B cell (primary cell): ENCODE measurements around the gene IRF7. TPM values are rescaled to one million over a fixed set of nuclear protein-coding genes. Genes with fewer than 3 reads are reported as not detected.

Experiments used
- ATAC-seq: fragments of 200-7000 bp; cut with Tn5 transposase; one replicate; pipeline ENCODE4 v1.10.0; 2021; ENCODE audit warnings: low read depth, mild to moderate bottlenecking, moderate number of reproducible peaks, moderate library complexity
- CTCF ChIA-PET: fragments of 350-600 bp; sonication (Branson Sonifier 250); formaldehyde crosslinking; loops from one replicate; lab custom pipeline; 2021; ENCODE audit warnings: antibody characterized with exemption, inconsistent platforms; lab: Charles Lee
- POLR2A ChIA-PET: fragments of 350-600 bp; sonication (Branson Sonifier 250); formaldehyde crosslinking; loops from one replicate; lab custom pipeline; 2021; ENCODE audit warnings: antibody characterized with exemption; lab: Charles Lee
- DNase-seq: peaks from one replicate; pipeline ENCODE4 v3.0.0; 2013
- H2AFZ ChIP-seq: 2 replicates; pipeline ENCODE4 v1.6.1; 2012; ENCODE audit warnings: mild to moderate bottlenecking, low read depth, low read length; ENCODE audit not compliant: insufficient read depth, poor library complexity, severe bottlenecking
- H3K27ac ChIP-seq, 2 donors: 1 replicate in 1 of 2; 2 replicates in 1 of 2; pipeline ENCODE4 v1.5.1; 2012 to 2013; ENCODE audit warnings: low read length in 2 of 2, mild to moderate bottlenecking in 2 of 2, moderate library complexity in 1 of 2
- H3K27me3 ChIP-seq, 4 experiments: fragments of 200-600 bp in 1 of 4; sonication (generic) in 1 of 4; replicated peaks in 1 of 4; 1 replicate in 2 of 4; 2 replicates in 2 of 4; pipeline versions ENCODE4 v1.6.1 to v1.7.0; 2013 to 2016; ENCODE audit warnings: low read length in 3 of 4, mild to moderate bottlenecking in 2 of 4, mixed read lengths in 1 of 4, moderate library complexity in 1 of 4; ENCODE audit not compliant: insufficient read depth in 4 of 4, control insufficient read depth in 3 of 4; ENCODE audit errors: control extremely low read depth in 1 of 4
- H3K36me3 ChIP-seq, 2 experiments: replicated peaks in 1 of 2; 1 replicate in 1 of 2; 2 replicates in 1 of 2; pipeline versions ENCODE4 v1.6.1 to v1.7.1; 2013; ENCODE audit warnings: low read length in 1 of 2; ENCODE audit not compliant: insufficient read depth in 2 of 2, control insufficient read depth in 1 of 2; ENCODE audit errors: control extremely low read depth in 1 of 2, extremely low read depth in 1 of 2
- H3K4me1 ChIP-seq, 2 donors: fragments of 200-600 bp in 1 of 2; sonication (generic) in 1 of 2; 1 replicate in 1 of 2; 2 replicates in 1 of 2; pipeline versions ENCODE4 v1.5.1 to v1.6.1; 2013 to 2017; ENCODE audit warnings: low read length in 2 of 2; ENCODE audit not compliant: control insufficient read depth in 2 of 2, insufficient read depth in 2 of 2
- H3K4me2 ChIP-seq: replicated peaks from 2 replicates; pipeline ENCODE3; 2012; ENCODE audit warnings: mild to moderate bottlenecking, low read depth, low read length; ENCODE audit not compliant: poor library complexity, severe bottlenecking
- H3K4me3 ChIP-seq, 5 experiments: fragments of 200-600 bp in 1 of 5; sonication (generic) in 1 of 5; 1 replicate in 3 of 5; 2 replicates in 2 of 5; pipeline versions ENCODE4 v1.5.1 to v1.7.0; 2011 to 2016; ENCODE audit warnings: low read length in 4 of 5, mild to moderate bottlenecking in 4 of 5, low read depth in 2 of 5, control low read depth in 1 of 5, moderate library complexity in 1 of 5; ENCODE audit not compliant: insufficient read depth in 1 of 5; ENCODE audit errors: control extremely low read depth in 1 of 5, extremely low read depth in 1 of 5
- H3K79me2 ChIP-seq: fragments of 200-600 bp; sonication (generic); one replicate; pipeline ENCODE4 v1.6.0; 2016; ENCODE audit warnings: low read length; ENCODE audit not compliant: control insufficient read depth, insufficient read depth
- H3K9ac ChIP-seq: fragments of 200-600 bp; sonication (generic); 2 replicates; pipeline ENCODE4 v1.6.1; 2017; ENCODE audit warnings: mild to moderate bottlenecking, low read length, moderate library complexity
- H3K9me3 ChIP-seq, 3 donors: one replicate each; pipeline versions ENCODE4 v1.6.1 to v1.7.1; 2013; ENCODE audit warnings: low read length in 2 of 3; ENCODE audit not compliant: control insufficient read depth in 2 of 3, insufficient read depth in 1 of 3; ENCODE audit errors: control extremely low read depth in 1 of 3
- H4K20me1 ChIP-seq: 2 replicates; pipeline ENCODE4 v1.6.0; 2012; ENCODE audit warnings: mild to moderate bottlenecking, low read length; ENCODE audit not compliant: insufficient read depth, control insufficient read depth, poor library complexity, severe bottlenecking
- H3K27ac Mint-ChIP-seq: one replicate; pipeline ENCODE4 v1.8.0; 2021; ENCODE audit warnings: mixed read lengths
- H3K27me3 Mint-ChIP-seq: one replicate; pipeline ENCODE4 v1.8.0; 2021; ENCODE audit warnings: mixed read lengths
- H3K4me1 Mint-ChIP-seq: one replicate; pipeline ENCODE4 v1.8.0; 2021; ENCODE audit warnings: mixed read lengths
- H3K4me3 Mint-ChIP-seq: one replicate; pipeline ENCODE4 v1.8.0; 2021; ENCODE audit warnings: mixed read lengths
- H3K9me3 Mint-ChIP-seq: one replicate; pipeline ENCODE4 v1.8.0; 2022; ENCODE audit warnings: mixed read lengths; ENCODE audit not compliant: insufficient read depth
- EZH2 ChIP-seq: IDR thresholded peaks from 2 replicates; pipeline ENCODE4 v1.6.1; 2012; ENCODE audit warnings: borderline replicate concordance, low read depth, mild to moderate bottlenecking, moderate library complexity, low read length; ENCODE audit not compliant: insufficient read depth, poor library complexity, severe bottlenecking
- WGBS: methylation state at CpG from one replicate; pipeline ENCODE4 v1.1.5; 2013; ENCODE audit warnings: missing lambda C conversion rate; ENCODE audit not compliant: insufficient coverage; 5-methylcytosine and 5-hydroxymethylcytosine counted together
- intact Hi-C: fragments of 100-400 bp; cut with micrococcal nuclease; formaldehyde crosslinking; loops from one replicate; pipeline ENCODE4 v1.10.0; 2022
- polyA plus RNA-seq: library from polyadenylated mRNA; depleted of rRNA; stranded (reverse); fragments of >200 nt; gene quantifications from 2 replicates; pipeline ENCODE4 v1.2.3, GENCODE V29; 2012
- total RNA-seq, 2 donors: library from RNA; stranded (reverse); fragments of 120-200 nt in 1 of 2; gene quantifications; 1 replicate in 1 of 2; 2 replicates in 1 of 2; pipeline versions ENCODE4 v1.2.3 to v1.2.4, GENCODE V29; 2013 to 2022
- TF ChIP-seq, protein P1 (sequence below): fragments of 200-600 bp; IDR thresholded peaks from one replicate; pipeline ENCODE4 v1.8.0; 2022; ENCODE audit warnings: antibody characterized with exemption, mild to moderate bottlenecking

The IRF7 gene
- total and polyA plus RNA-seq, 2 donors (not counting 1 experiment from before 2014, with no cell fraction given): 136 to 184 TPM

DNA sequence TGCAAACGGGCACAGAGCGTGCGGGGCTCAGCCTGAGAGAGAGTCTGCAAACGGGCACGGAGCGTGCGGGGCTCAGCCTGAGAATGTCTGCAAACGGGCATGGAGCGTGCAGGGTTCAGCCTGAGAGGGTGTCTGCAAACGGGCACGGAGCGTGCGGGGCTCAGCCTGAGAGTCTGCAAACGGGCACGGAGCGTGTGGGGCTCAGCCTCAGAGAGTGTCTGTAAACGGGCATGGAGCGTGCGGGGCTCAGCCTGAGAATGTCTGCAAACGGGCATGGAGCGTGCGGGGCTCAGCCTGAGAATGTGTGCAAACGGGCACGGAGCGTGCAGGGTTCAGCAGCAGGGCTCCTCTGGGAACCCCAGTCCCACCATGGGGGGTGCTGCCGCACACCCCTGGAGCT is 26.0 kb downstream of the IRF7 start:
- Histone ChIP-seq H3K27me3 (no peaks in the 10 kb centered on the region), H3K4me1 (peaks cover 0 to 3% of the 10 kb centered on the region in 2 donors), H3K79me2 (peaks cover 52% of the 10 kb centered on the region), H3K9me3 (no peaks in the 10 kb centered on the region), H2AFZ (no peak overlapping the region), H3K4me3 (no peak overlapping the region), H3K27ac (no peak overlapping the region), H4K20me1 (peaks cover 74% of the 10 kb centered on the region), H3K9ac (no peak overlapping the region), H3K4me2 (no peak overlapping the region), H3K36me3 (peaks cover 0 to 76% of the 10 kb centered on the region in 2 experiments)
- Mint-ChIP-seq H3K9me3 (no peaks in the 10 kb centered on the region), H3K27ac (no peak overlapping the region), H3K27me3 (no peaks in the 10 kb centered on the region), H3K4me1 (no peaks in the 10 kb centered on the region), H3K4me3 (no peak overlapping the region)
- ChIA-PET POLR2A (no interaction called here), CTCF (no interaction called here)
- 94% methylated on average over 26 of the region's 26 CpGs for WGBS
- no peak for ATAC-seq
- intact Hi-C loops: no loop called here
- no peak for DNase-seq
- TF ChIP-seq EZH2: no peak
- TF ChIP-seq, protein P1, sequence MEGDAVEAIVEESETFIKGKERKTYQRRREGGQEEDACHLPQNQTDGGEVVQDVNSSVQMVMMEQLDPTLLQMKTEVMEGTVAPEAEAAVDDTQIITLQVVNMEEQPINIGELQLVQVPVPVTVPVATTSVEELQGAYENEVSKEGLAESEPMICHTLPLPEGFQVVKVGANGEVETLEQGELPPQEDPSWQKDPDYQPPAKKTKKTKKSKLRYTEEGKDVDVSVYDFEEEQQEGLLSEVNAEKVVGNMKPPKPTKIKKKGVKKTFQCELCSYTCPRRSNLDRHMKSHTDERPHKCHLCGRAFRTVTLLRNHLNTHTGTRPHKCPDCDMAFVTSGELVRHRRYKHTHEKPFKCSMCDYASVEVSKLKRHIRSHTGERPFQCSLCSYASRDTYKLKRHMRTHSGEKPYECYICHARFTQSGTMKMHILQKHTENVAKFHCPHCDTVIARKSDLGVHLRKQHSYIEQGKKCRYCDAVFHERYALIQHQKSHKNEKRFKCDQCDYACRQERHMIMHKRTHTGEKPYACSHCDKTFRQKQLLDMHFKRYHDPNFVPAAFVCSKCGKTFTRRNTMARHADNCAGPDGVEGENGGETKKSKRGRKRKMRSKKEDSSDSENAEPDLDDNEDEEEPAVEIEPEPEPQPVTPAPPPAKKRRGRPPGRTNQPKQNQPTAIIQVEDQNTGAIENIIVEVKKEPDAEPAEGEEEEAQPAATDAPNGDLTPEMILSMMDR: no peak

DNA sequence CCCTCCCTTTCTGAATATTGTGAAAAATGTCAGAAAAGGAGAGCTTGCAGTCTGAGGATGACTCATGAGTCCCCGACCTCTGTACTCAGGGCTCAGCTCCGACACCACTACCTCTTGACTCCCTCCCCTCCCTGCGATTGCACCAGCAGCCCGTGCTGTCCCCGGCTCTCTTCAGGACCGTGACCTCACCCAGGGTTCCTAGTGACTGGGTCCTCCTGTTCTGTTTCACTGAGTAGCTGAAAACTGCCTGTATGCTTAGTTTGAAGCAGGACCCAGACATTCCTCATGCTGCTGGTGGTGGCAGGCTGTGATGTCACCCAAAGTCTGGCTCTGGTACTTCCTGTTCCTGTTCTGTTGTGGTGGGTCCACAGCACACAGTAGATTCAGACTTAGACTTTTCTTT is 27.8 kb downstream of the IRF7 start:
- no peaks in the 10 kb centered on the region for H3K27me3 ChIP-seq
- no peak overlapping the region for H3K27ac Mint-ChIP-seq
- no peaks in the 10 kb centered on the region for H3K9me3 Mint-ChIP-seq
- H2AFZ ChIP-seq: no peak overlapping the region
- ChIA-PET POLR2A (interaction anchor here (0.6 to 0.7 kb wide), 2 partner anchors 27 to 347 kb away, joined by 4 to 7 read pairs; no protein-coding TSS in a partner anchor), CTCF (no interaction called here)
- no peaks in the 10 kb centered on the region for H3K27me3 Mint-ChIP-seq
- no peaks in the 10 kb centered on the region for H3K4me1 Mint-ChIP-seq
- H3K4me3 ChIP-seq: no peak overlapping the region
- no peaks in the 10 kb centered on the region for H3K9me3 ChIP-seq
- peaks cover 75% of the 10 kb centered on the region for H4K20me1 ChIP-seq
- peaks cover 0 to 69% of the 10 kb centered on the region in 2 experiments for H3K36me3 ChIP-seq
- no peak overlapping the region for H3K9ac ChIP-seq
- 94% methylated on average over 5 of the region's 6 CpGs for whole genome bisulfite sequencing
- H3K4me3 Mint-ChIP-seq: no peak overlapping the region
- peaks cover 0 to 3% of the 10 kb centered on the region in 2 donors for H3K4me1 ChIP-seq
- H3K79me2 ChIP-seq: peaks cover 61% of the 10 kb centered on the region
- intact Hi-C loops: no loop called here
- H3K4me2 ChIP-seq: no peak overlapping the region
- DNase-seq (no peak), ATAC-seq (peak; percentile 31)
- no peak overlapping the region for H3K27ac ChIP-seq
- TF ChIP-seq, protein P1: no peak
- no peak for TF ChIP-seq EZH2
